ENCODE results near the gene C4orf36. TPM values are rescaled to one million over a fixed set of nuclear protein-coding genes. Genes with fewer than 3 reads are reported as not detected.

The C4orf36 gene
- total and polyA plus RNA-seq, 2 donors (not counting 1 experiment from before 2014, with no cell fraction given) = 0.24 TPM; not detected in 1

DNA sequence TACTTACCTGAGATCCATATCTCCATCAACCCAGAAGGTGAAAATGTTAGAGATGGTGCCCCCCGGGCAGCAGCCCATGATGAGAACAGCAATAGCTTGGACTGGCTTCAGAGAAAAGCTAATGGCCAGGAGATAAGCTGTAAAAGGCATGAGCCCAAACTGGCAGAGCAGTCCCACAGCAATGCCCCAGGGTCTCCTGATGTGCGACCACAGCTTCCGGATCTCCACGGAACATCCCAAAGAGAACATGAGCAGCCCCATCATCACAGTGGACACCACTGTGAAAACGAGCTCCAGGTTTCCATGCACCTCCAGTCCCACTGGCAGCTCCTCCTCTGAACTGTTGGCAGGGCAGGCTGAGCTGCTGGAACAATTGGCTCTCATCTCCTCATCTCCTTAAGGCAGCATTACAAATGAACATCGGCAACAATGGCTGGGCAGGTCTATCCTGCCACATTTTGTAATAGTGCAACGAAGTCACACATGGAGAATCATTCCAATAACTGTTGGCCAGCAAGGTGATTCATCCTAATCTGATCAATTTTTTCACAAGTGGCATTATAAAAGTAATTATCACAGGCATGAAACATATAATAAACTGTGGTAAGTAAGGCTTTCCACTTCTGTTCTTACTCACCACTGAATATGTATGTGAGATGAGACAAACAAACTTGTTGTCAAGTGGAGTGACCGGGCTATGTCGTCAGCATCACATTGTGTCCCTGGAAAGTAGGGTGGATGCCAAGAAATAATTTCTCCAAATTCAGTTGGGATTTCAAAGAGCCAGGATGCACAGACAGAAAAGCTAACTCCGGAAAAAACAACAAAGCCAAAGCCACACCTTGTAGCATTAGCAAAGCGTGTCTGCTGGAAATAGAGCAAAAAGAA, 43.2 kb downstream of the C4orf36 start, which contains the start of gene SLC10A6:
Gene SLC10A6, minus strand, starts transcription at position 653 of the 888 bp plus-strand sequence. Its CDS starts 269 bp downstream, at position 384.
- Histone ChIP-seq H3K79me2 (ENCODE audit: control insufficient read depth, insufficient read depth, low read length) (no peaks in the 10 kb centered on the region), H3K27ac (ENCODE audit: low read length in 2 of 2) (no peak within 1 kb of the TSS), H3K9ac (ENCODE audit: low read length) (no peak within 1 kb of the TSS), H3K4me1 (ENCODE audit: control insufficient read depth in 2 of 2, insufficient read depth in 2 of 2, low read length in 2 of 2) (no peaks in the 10 kb centered on the region), H3K4me3 (ENCODE audit: control extremely low read depth in 1 of 5, extremely low read depth in 1 of 5, insufficient read depth in 1 of 5, low read depth in 2 of 5, low read length in 4 of 5) (no peak within 1 kb of the TSS), H3K27me3 (replicated peaks in 1 of 4; ENCODE audit: control extremely low read depth in 1 of 4, control insufficient read depth in 3 of 4, insufficient read depth in 4 of 4, low read length in 3 of 4) (no peaks in the 10 kb centered on the region), H3K36me3 (replicated peaks in 1 of 2; ENCODE audit: control extremely low read depth in 1 of 2, control insufficient read depth in 1 of 2, extremely low read depth in 1 of 2, insufficient read depth in 2 of 2, low read length in 1 of 2) (no peaks in the 10 kb centered on the region), H3K4me2 (replicated peaks; ENCODE audit: low read depth, low read length, poor library complexity, severe bottlenecking) (no peak within 1 kb of the TSS), H2AFZ (ENCODE audit: insufficient read depth, low read depth, low read length, poor library complexity, severe bottlenecking) (no peak within 1 kb of the TSS), H4K20me1 (ENCODE audit: control insufficient read depth, insufficient read depth, low read length, poor library complexity, severe bottlenecking) (no peaks in the 10 kb centered on the region), H3K9me3 (ENCODE audit: control extremely low read depth in 1 of 3, control insufficient read depth in 2 of 3, insufficient read depth in 1 of 3, low read length in 2 of 3) (no peaks in the 10 kb centered on the region)
- H3K27ac Mint-ChIP-seq = no peak within 1 kb of the TSS
- H3K4me1 Mint-ChIP-seq = no peaks in the 10 kb centered on the region
- 89% methylated on average over 7 of the region's 11 CpGs for WGBS (ENCODE audit: insufficient coverage)
- DNase-seq = no peak
- H3K27me3 Mint-ChIP-seq = no peaks in the 10 kb centered on the region
- intact Hi-C loops (cut with micrococcal nuclease) = no loop called here
- POLR2A ChIA-PET = no interaction called here
- ATAC-seq (ENCODE audit: low read depth) = no peak
- H3K4me3 Mint-ChIP-seq = no peak within 1 kb of the TSS
- H3K9me3 Mint-ChIP-seq (ENCODE audit: insufficient read depth) = no peaks in the 10 kb centered on the region
- CTCF ChIA-PET = no interaction called here
- TF ChIP-seq, protein P1, sequence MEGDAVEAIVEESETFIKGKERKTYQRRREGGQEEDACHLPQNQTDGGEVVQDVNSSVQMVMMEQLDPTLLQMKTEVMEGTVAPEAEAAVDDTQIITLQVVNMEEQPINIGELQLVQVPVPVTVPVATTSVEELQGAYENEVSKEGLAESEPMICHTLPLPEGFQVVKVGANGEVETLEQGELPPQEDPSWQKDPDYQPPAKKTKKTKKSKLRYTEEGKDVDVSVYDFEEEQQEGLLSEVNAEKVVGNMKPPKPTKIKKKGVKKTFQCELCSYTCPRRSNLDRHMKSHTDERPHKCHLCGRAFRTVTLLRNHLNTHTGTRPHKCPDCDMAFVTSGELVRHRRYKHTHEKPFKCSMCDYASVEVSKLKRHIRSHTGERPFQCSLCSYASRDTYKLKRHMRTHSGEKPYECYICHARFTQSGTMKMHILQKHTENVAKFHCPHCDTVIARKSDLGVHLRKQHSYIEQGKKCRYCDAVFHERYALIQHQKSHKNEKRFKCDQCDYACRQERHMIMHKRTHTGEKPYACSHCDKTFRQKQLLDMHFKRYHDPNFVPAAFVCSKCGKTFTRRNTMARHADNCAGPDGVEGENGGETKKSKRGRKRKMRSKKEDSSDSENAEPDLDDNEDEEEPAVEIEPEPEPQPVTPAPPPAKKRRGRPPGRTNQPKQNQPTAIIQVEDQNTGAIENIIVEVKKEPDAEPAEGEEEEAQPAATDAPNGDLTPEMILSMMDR (IDR thresholded peaks at IDR 0.05) = no peak
- TF ChIP-seq EZH2 (IDR thresholded peaks at IDR 0.05; ENCODE audit: borderline replicate concordance, insufficient read depth, low read depth, low read length, poor library complexity, severe bottlenecking) = no peak

DNA sequence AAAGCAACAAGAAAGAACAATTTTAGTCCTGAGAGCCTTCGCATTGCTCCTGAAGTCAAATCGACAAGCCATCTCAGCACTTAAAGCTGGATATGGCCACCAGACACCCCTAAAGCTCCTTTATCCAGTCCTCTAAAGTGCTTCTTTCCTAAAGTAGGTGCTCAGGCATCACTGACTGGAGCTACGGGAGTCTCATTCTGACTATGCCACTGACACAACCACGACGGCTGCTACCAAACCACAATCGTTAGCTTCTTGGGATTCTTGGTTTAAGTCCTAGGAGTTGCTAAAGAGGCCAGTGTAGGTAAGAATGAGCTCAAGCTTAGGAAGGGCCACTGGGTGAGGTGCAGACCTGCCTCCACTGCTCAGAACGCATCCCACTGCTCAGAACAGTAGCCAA, 44.1 kb downstream of the C4orf36 start:
- Mint-ChIP-seq H3K4me1 (no peaks in the 10 kb centered on the region), H3K9me3 (ENCODE audit: insufficient read depth) (no peaks in the 10 kb centered on the region), H3K4me3 (no peak overlapping the region), H3K27ac (no peak overlapping the region), H3K27me3 (peaks cover 1% of the 10 kb centered on the region)
- H3K27me3 ChIP-seq (replicated peaks in 1 of 4; ENCODE audit: control extremely low read depth in 1 of 4, control insufficient read depth in 3 of 4, insufficient read depth in 4 of 4, low read length in 3 of 4) = no peaks in the 10 kb centered on the region
- no peaks in the 10 kb centered on the region for H3K9me3 ChIP-seq (ENCODE audit: control extremely low read depth in 1 of 3, control insufficient read depth in 2 of 3, insufficient read depth in 1 of 3, low read length in 2 of 3)
- ChIA-PET POLR2A (no interaction called here), CTCF (no interaction called here)
- DNase-seq (no peak), ATAC-seq (ENCODE audit: low read depth) (no peak)
- intact Hi-C loops (cut with micrococcal nuclease) = no loop called here
- H3K9ac ChIP-seq (ENCODE audit: low read length) = no peak overlapping the region
- no peak overlapping the region for H3K27ac ChIP-seq (ENCODE audit: low read length in 2 of 2)
- no peaks in the 10 kb centered on the region for H4K20me1 ChIP-seq (ENCODE audit: control insufficient read depth, insufficient read depth, low read length, poor library complexity, severe bottlenecking)
- 72% methylated on average over 4 of the region's 7 CpGs for WGBS (ENCODE audit: insufficient coverage)
- H3K36me3 ChIP-seq (replicated peaks in 1 of 2; ENCODE audit: control extremely low read depth in 1 of 2, control insufficient read depth in 1 of 2, extremely low read depth in 1 of 2, insufficient read depth in 2 of 2, low read length in 1 of 2) = no peaks in the 10 kb centered on the region
- H3K4me1 ChIP-seq (ENCODE audit: control insufficient read depth in 2 of 2, insufficient read depth in 2 of 2, low read length in 2 of 2) = no peaks in the 10 kb centered on the region
- no peak for TF ChIP-seq EZH2 (IDR thresholded peaks at IDR 0.05; ENCODE audit: borderline replicate concordance, insufficient read depth, low read depth, low read length, poor library complexity, severe bottlenecking)
- TF ChIP-seq, protein P1 (IDR thresholded peaks at IDR 0.05) = no peak
- H3K4me2 ChIP-seq (replicated peaks; ENCODE audit: low read depth, low read length, poor library complexity, severe bottlenecking) = no peak overlapping the region
- H3K4me3 ChIP-seq (ENCODE audit: control extremely low read depth in 1 of 5, extremely low read depth in 1 of 5, insufficient read depth in 1 of 5, low read depth in 2 of 5, low read length in 4 of 5) = no peak overlapping the region
- H2AFZ ChIP-seq (ENCODE audit: insufficient read depth, low read depth, low read length, poor library complexity, severe bottlenecking) = no peak overlapping the region
- H3K79me2 ChIP-seq (ENCODE audit: control insufficient read depth, insufficient read depth, low read length) = no peaks in the 10 kb centered on the region
